HEK293 (cell line): ENCODE results near the gene ABHD11.

Experiments used
- GFI1B ChIP-seq: fragments of 450-650 bp; formaldehyde crosslinking; IDR thresholded peaks from 2 replicates; pipeline ENCODE4 v1.5.1; 2016; ENCODE audit warnings: missing biosample characterization, missing genetic modification characterization
- GLIS1 ChIP-seq: fragments of 450-650 bp; formaldehyde crosslinking; IDR thresholded peaks from 2 replicates; pipeline ENCODE4 v1.5.1; 2016; ENCODE audit warnings: missing biosample characterization, missing genetic modification characterization
- KLF8 ChIP-seq: fragments of 450-650 bp; formaldehyde crosslinking; IDR thresholded peaks from 2 replicates; pipeline ENCODE4 v1.5.1; 2016; ENCODE audit warnings: missing biosample characterization, missing genetic modification characterization
- KLF9 ChIP-seq: fragments of 450-650 bp; formaldehyde crosslinking; IDR thresholded peaks from 2 replicates; pipeline ENCODE4 v1.5.1; 2016; ENCODE audit warnings: missing biosample characterization, missing genetic modification characterization, low read depth
- SALL2 ChIP-seq: fragments of 450-650 bp; formaldehyde crosslinking; IDR thresholded peaks from 2 replicates; pipeline ENCODE4 v1.5.0; 2017; ENCODE audit warnings: missing biosample characterization, mild to moderate bottlenecking, missing genetic modification characterization, borderline replicate concordance
- SCRT1 ChIP-seq: fragments of 450-650 bp; formaldehyde crosslinking; IDR thresholded peaks from 2 replicates; pipeline ENCODE4 v1.5.1; 2016; ENCODE audit warnings: missing biosample characterization, missing genetic modification characterization, borderline replicate concordance
- YY2 ChIP-seq: fragments of 450-650 bp; formaldehyde crosslinking; IDR thresholded peaks from 2 replicates; pipeline ENCODE4 v1.5.1; 2016; ENCODE audit warnings: missing biosample characterization, missing genetic modification characterization
- ZBTB48 ChIP-seq: fragments of 450-650 bp; formaldehyde crosslinking; IDR thresholded peaks from 2 replicates; pipeline ENCODE4 v1.5.1; 2016; ENCODE audit warnings: missing biosample characterization, missing genetic modification characterization
- ZNF10 ChIP-seq: fragments of 450-650 bp; formaldehyde crosslinking; IDR thresholded peaks from 2 replicates; pipeline ENCODE4 v1.5.1; 2017; ENCODE audit warnings: missing biosample characterization, missing genetic modification characterization
- ZNF132 ChIP-seq: fragments of 450-650 bp; formaldehyde crosslinking; IDR thresholded peaks from 2 replicates; pipeline ENCODE4 v1.5.1; 2017; ENCODE audit warnings: missing biosample characterization, missing genetic modification characterization, borderline replicate concordance
- ZNF157 ChIP-seq: fragments of 450-650 bp; formaldehyde crosslinking; IDR thresholded peaks from 2 replicates; pipeline ENCODE4 v1.5.1; 2016; ENCODE audit warnings: missing biosample characterization, missing genetic modification characterization
- ZNF174 ChIP-seq: fragments of 450-650 bp; formaldehyde crosslinking; IDR thresholded peaks from 2 replicates; pipeline ENCODE4 v1.5.0; 2017; ENCODE audit warnings: missing biosample characterization, mild to moderate bottlenecking, missing genetic modification characterization
- ZNF214 ChIP-seq: fragments of 450-650 bp; formaldehyde crosslinking; IDR thresholded peaks from 2 replicates; pipeline ENCODE4 v1.5.1; 2017; ENCODE audit warnings: missing biosample characterization, mild to moderate bottlenecking, missing genetic modification characterization, borderline replicate concordance
- ZNF274 ChIP-seq, 2 experiments: fragments of 200-500 bp in 1 of 2; fragments of 450-650 bp in 1 of 2; sonication (Bioruptor generic) in 1 of 2; formaldehyde crosslinking in 1 of 2; IDR thresholded peaks; 2 replicates each; pipeline versions ENCODE4 v1.5.1 to v1.6.1; 2014 to 2016; ENCODE audit warnings: borderline replicate concordance in 1 of 2, inconsistent platforms in 1 of 2, low read length in 1 of 2, missing biosample characterization in 1 of 2, missing genetic modification characterization in 1 of 2
- ZNF292 ChIP-seq: fragments of 450-650 bp; formaldehyde crosslinking; IDR thresholded peaks from 2 replicates; pipeline ENCODE4 v1.5.1; 2016; ENCODE audit warnings: low read depth, missing biosample characterization, missing genetic modification characterization, borderline replicate concordance
- ZNF311 ChIP-seq: fragments of 450-650 bp; formaldehyde crosslinking; IDR thresholded peaks from 2 replicates; pipeline ENCODE4 v1.5.1; 2017; ENCODE audit warnings: missing biosample characterization, missing genetic modification characterization, borderline replicate concordance
- ZNF433 ChIP-seq: fragments of 450-650 bp; formaldehyde crosslinking; IDR thresholded peaks from 2 replicates; pipeline ENCODE4 v1.5.1; 2016; ENCODE audit warnings: missing biosample characterization, missing genetic modification characterization, low read depth
- ZNF449 ChIP-seq: fragments of 450-650 bp; formaldehyde crosslinking; IDR thresholded peaks from 2 replicates; pipeline ENCODE4 v1.5.1; 2017; ENCODE audit warnings: missing biosample characterization, mild to moderate bottlenecking, missing genetic modification characterization, moderate library complexity
- ZNF513 ChIP-seq: fragments of 450-650 bp; IDR thresholded peaks from 2 replicates; pipeline ENCODE4 v1.5.1; 2018; ENCODE audit warnings: missing biosample characterization, missing genetic modification characterization
- ZNF514 ChIP-seq: fragments of 450-650 bp; formaldehyde crosslinking; IDR thresholded peaks from 2 replicates; pipeline ENCODE4 v1.5.1; 2016; ENCODE audit warnings: missing biosample characterization, missing genetic modification characterization
- ZNF518A ChIP-seq: fragments of 450-650 bp; formaldehyde crosslinking; conservative IDR thresholded peaks from 2 replicates; pipeline ENCODE4 v1.5.1; 2016; ENCODE audit warnings: low read depth, missing biosample characterization, missing genetic modification characterization
- ZNF580 ChIP-seq: fragments of 450-650 bp; formaldehyde crosslinking; IDR thresholded peaks from 2 replicates; pipeline ENCODE4 v1.5.1; 2016; ENCODE audit warnings: missing biosample characterization, missing genetic modification characterization
- ZNF621 ChIP-seq: fragments of 450-650 bp; formaldehyde crosslinking; IDR thresholded peaks from 2 replicates; pipeline ENCODE4 v1.5.1; 2017; ENCODE audit warnings: missing biosample characterization, missing genetic modification characterization
- ZNF645 ChIP-seq: fragments of 450-650 bp; formaldehyde crosslinking; IDR thresholded peaks from 2 replicates; pipeline ENCODE4; 2016; ENCODE audit warnings: missing biosample characterization, missing genetic modification characterization
- ZNF658 ChIP-seq: fragments of 450-650 bp; formaldehyde crosslinking; IDR thresholded peaks from 2 replicates; pipeline ENCODE4; 2016; ENCODE audit warnings: missing biosample characterization, missing genetic modification characterization
- ZNF664 ChIP-seq: fragments of 450-650 bp; formaldehyde crosslinking; IDR thresholded peaks from 2 replicates; pipeline ENCODE4 v1.5.1; 2016; ENCODE audit warnings: missing biosample characterization, missing genetic modification characterization
- ZNF830 ChIP-seq: fragments of 450-650 bp; IDR thresholded peaks from 2 replicates; pipeline ENCODE4 v1.5.0; 2018; ENCODE audit warnings: missing biosample characterization, missing genetic modification characterization, low read depth, mild to moderate bottlenecking, moderate library complexity
- TF ChIP-seq, protein P1 (sequence below): fragments of 450-650 bp; formaldehyde crosslinking; IDR thresholded peaks from 2 replicates; pipeline ENCODE4 v1.5.1; 2017; ENCODE audit warnings: missing biosample characterization, missing genetic modification characterization
- TF ChIP-seq, protein P2 (sequence below): fragments of 450-650 bp; formaldehyde crosslinking; IDR thresholded peaks from 2 replicates; pipeline ENCODE4 v1.5.1; 2016; ENCODE audit warnings: missing biosample characterization, missing genetic modification characterization

ABHD11 gene

GRCh38 chr7:73717991-73718405 lies 20.6 kb downstream of the ABHD11 start (continued):
- TF ChIP-seq ZNF449 (no peak), ZNF10 (tag by site-specific recombination) (no peak), ZNF580 (tag by site-specific recombination) (no peak), ZNF157 (tag by site-specific recombination) (no peak), GLIS1 (peak; percentile 99), ZNF214 (tag by site-specific recombination) (no peak), ZNF658 (tag by site-specific recombination) (no peak), ZNF132 (no peak), ZNF292 (no peak), KLF9 (no peak), YY2 (tag by site-specific recombination) (no peak), SALL2 (no peak), SCRT1 (no peak), ZNF514 (no peak), ZNF518A (no peak), GFI1B (no peak), ZNF311 (tag by site-specific recombination) (no peak), ZNF274 (IDR thresholded peaks at IDR 0.05; ENCODE audit: low read length) (no peak), ZNF274 (tag by site-specific recombination; IDR thresholded peaks at IDR 0.05; ENCODE audit: borderline replicate concordance) (no peak), KLF8 (no peak), ZNF513 (tag by site-specific recombination) (no peak), ZNF830 (tag by site-specific recombination) (no peak), ZNF645 (tag by site-specific recombination) (no peak), ZNF621 (tag by site-specific recombination) (no peak), ZNF433 (no peak), ZNF174 (tag by site-specific recombination) (no peak), ZBTB48 (tag by site-specific recombination) (no peak), ZNF664 (tag by site-specific recombination) (no peak)
- TF ChIP-seq, protein P1, sequence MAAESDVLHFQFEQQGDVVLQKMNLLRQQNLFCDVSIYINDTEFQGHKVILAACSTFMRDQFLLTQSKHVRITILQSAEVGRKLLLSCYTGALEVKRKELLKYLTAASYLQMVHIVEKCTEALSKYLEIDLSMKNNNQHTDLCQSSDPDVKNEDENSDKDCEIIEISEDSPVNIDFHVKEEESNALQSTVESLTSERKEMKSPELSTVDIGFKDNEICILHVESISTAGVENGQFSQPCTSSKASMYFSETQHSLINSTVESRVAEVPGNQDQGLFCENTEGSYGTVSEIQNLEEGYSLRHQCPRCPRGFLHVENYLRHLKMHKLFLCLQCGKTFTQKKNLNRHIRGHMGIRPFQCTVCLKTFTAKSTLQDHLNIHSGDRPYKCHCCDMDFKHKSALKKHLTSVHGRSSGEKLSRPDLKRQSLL (tag by site-specific recombination): peak; percentile 80
- TF ChIP-seq, protein P2, sequence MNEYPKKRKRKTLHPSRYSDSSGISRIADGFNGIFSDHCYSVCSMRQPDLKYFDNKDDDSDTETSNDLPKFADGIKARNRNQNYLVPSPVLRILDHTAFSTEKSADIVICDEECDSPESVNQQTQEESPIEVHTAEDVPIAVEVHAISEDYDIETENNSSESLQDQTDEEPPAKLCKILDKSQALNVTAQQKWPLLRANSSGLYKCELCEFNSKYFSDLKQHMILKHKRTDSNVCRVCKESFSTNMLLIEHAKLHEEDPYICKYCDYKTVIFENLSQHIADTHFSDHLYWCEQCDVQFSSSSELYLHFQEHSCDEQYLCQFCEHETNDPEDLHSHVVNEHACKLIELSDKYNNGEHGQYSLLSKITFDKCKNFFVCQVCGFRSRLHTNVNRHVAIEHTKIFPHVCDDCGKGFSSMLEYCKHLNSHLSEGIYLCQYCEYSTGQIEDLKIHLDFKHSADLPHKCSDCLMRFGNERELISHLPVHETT (tag by site-specific recombination): no peak
